Measurements from ENCODE around the gene MOK.

MOK gene

GRCh38 chr14:102208741-102209140, 96.2 kb downstream of the MOK start:
- no peak for DNase-seq (ENCODE audit: low read depth)
- TF ChIP-seq CTCF (IDR thresholded peaks at IDR 0.05; ENCODE audit: insufficient read depth, low read depth, low read length, missing control alignments), result no peak
- no peak overlapping the region for H3K4me3 ChIP-seq (ENCODE audit: low read length)

- no peak overlapping the region for H3K4me3 ChIP-seq (ENCODE audit: low read length)
- no peak for TF ChIP-seq CTCF (IDR thresholded peaks at IDR 0.05; ENCODE audit: insufficient read depth, low read depth, low read length, missing control alignments)
- DNase-seq (ENCODE audit: low read depth), result no peak
Measured at GRCh38 chr14:102207831-102208365, 97.1 kb downstream of the MOK start.

DNA sequence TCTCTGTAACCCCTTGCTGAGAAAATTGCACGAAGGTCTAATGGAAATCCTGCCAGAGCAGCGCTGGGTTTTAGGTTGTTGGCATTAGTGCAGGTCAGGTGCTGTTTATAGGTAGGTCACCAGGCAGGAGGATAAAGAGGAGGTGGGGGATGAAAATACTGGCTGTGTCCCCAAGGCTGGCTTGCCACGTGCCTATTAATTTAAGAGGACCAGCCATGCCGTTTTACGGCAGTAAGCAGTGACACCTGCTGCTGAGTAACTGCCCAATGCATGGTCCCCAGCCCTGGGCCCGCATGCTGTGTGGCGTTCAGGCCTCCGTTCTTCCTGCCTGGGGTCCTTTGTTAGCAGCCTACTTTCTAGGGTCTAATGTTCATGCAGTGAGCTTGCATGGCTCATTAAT, 98.0 kb downstream of the MOK start:
- no peak for DNase-seq (ENCODE audit: low read depth)
- no peak for TF ChIP-seq CTCF (IDR thresholded peaks at IDR 0.05; ENCODE audit: insufficient read depth, low read depth, low read length, missing control alignments)
- H3K4me3 ChIP-seq (ENCODE audit: low read length), result no peak overlapping the region

- H3K4me3 ChIP-seq (ENCODE audit: low read length), result no peak overlapping the region
- TF ChIP-seq CTCF (IDR thresholded peaks at IDR 0.05; ENCODE audit: insufficient read depth, low read depth, low read length, missing control alignments), result no peak
- no peak for DNase-seq (ENCODE audit: low read depth)
Measured at GRCh38 chr14:102205560-102205959, 99.4 kb downstream of the MOK start.

DNA sequence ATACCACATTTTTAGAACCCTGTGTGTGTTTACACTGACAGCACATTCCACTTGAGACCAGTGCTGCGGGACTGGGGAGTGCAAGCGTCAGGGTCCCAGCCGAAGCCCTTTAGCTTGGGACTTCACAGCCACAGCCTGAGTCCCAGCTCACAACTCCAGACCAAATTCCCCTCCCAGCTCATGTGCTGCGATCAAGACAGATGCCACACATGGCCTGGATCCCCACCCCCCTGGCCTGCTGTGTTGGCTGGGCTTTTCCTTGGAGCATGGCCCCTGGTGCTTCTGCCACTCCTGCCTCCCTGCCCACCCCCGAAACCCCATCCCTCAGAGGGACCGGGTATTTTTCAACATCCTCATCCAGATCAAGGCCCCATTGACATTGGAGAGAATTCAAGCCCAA, 101.6 kb downstream of the MOK start:
- no peak for TF ChIP-seq CTCF (IDR thresholded peaks at IDR 0.05; ENCODE audit: insufficient read depth, low read depth, low read length, missing control alignments)
- no peak overlapping the region for H3K4me3 ChIP-seq (ENCODE audit: low read length)
- DNase-seq (ENCODE audit: low read depth), result no peak

DNA sequence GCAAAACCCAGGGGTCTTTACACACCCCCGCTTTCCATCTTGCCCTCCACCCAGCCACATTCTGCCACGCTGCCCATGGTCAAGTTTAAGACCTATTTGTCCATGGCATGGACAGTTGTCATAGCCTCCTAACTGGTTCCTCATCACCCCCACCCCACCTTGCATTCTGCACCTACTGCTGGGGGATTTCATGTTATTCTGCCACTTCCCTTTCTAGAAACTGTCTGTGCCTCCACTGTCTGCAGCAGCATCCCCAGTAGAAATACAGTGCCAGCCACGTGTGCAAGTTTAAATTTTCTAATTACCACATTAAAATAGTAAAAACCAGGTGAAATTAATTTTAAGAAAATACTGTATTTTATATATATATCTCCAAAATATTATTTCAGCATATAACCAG, 102.0 kb downstream of the MOK start:
- no peak for DNase-seq (ENCODE audit: low read depth)
- no peak for TF ChIP-seq CTCF (IDR thresholded peaks at IDR 0.05; ENCODE audit: insufficient read depth, low read depth, low read length, missing control alignments)
- no peak overlapping the region for H3K4me3 ChIP-seq (ENCODE audit: low read length)

- no peak for TF ChIP-seq CTCF (IDR thresholded peaks at IDR 0.05; ENCODE audit: insufficient read depth, low read depth, low read length, missing control alignments)
- H3K4me3 ChIP-seq (ENCODE audit: low read length), result no peak overlapping the region
- DNase-seq (ENCODE audit: low read depth), result no peak
Measured at GRCh38 chr14:102201776-102202175, 103.2 kb downstream of the MOK start.
